Urinary bladder (tissue), 4 donors: ENCODE data around the gene CCR5. TPM values are rescaled to one million over a fixed set of nuclear protein-coding genes. Genes with fewer than 3 reads are reported as not detected.

Source experiments
- DNase-seq: peaks from one replicate; pipeline ENCODE4 v3.0.0-alpha.2; 2015; ENCODE audit errors: extremely low spot score
- H3K27ac ChIP-seq: one replicate; pipeline ENCODE4 v1.5.1; 2013; ENCODE audit warnings: low read depth, mild to moderate bottlenecking, moderate library complexity
- H3K36me3 ChIP-seq: one replicate; pipeline ENCODE4 v1.6.1; 2013; ENCODE audit warnings: mild to moderate bottlenecking, moderate library complexity; ENCODE audit not compliant: insufficient read depth
- H3K4me1 ChIP-seq: one replicate; pipeline ENCODE4 v1.6.1; 2013; ENCODE audit warnings: mild to moderate bottlenecking, moderate library complexity; ENCODE audit not compliant: insufficient read depth
- H3K4me3 ChIP-seq: one replicate; pipeline ENCODE4 v1.5.1; 2013; ENCODE audit warnings: low read depth, low read length
- WGBS: extraction: QIAGEN DNeasy Blood & Tissue Kit; methylation state at CpG from one replicate; pipeline ENCODE4 v1.1.7; 2013; 5-methylcytosine and 5-hydroxymethylcytosine counted together
- polyA plus RNA-seq: library from polyadenylated mRNA; stranded (reverse); fragments of 200-250 nt; gene quantifications from one replicate; pipeline ENCODE4 v1.2.3, GENCODE V29; 2013
- total RNA-seq: library from RNA; depleted of rRNA; stranded (reverse); fragments of >200 nt; gene quantifications from one replicate; pipeline ENCODE4 v1.2.3, GENCODE V29; 2014
- donor health status: healthy with polysubstance abuse.
- donor health status: healthy.

Gene CCR5
- total and polyA plus RNA-seq, 2 donors, result 1.0 to 1.4 TPM

- Histone ChIP-seq H3K36me3 (no peaks in the 10 kb centered on the region), H3K4me3 (no peak overlapping the region), H3K27ac (no peak overlapping the region), H3K4me1 (no peaks in the 10 kb centered on the region)
- WGBS, result 72% methylated on average over 5 of the region's 5 CpGs
- DNase-seq, result no peak
Measured at GRCh38 chr3:46367811-46368210, 2.9 kb upstream of the CCR5 start.

- Histone ChIP-seq H3K27ac (no peak overlapping the region), H3K4me3 (no peak overlapping the region), H3K4me1 (no peaks in the 10 kb centered on the region), H3K36me3 (no peaks in the 10 kb centered on the region)
- DNase-seq, result no peak
- 70% methylated on average over 7 of the region's 7 CpGs for WGBS
Measured at GRCh38 chr3:46368569-46368968, 2.2 kb upstream of the CCR5 start.

- Histone ChIP-seq H3K4me1 (no peaks in the 10 kb centered on the region), H3K27ac (no peak overlapping the region), H3K36me3 (no peaks in the 10 kb centered on the region), H3K4me3 (no peak overlapping the region)
- DNase-seq, result no peak
- 85% methylated on average over 4 of the region's 4 CpGs for WGBS
Measured at GRCh38 chr3:46369151-46369550, 1.6 kb upstream of the CCR5 start.

DNA sequence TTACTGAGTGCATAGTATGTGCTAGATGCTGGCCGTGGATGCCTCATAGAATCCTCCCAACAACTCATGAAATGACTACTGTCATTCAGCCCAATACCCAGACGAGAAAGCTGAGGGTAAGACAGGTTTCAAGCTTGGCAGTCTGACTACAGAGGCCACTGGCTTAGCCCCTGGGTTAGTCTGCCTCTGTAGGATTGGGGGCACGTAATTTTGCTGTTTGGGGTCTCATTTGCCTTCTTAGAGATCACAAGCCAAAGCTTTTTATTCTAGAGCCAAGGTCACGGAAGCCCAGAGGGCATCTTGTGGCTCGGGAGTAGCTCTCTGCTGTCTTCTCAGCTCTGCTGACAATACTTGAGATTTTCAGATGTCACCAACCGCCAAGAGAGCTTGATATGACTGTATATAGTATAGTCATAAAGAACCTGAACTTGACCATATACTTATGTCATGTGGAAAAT, 1.0 kb upstream of the CCR5 start:
- DNase-seq, result no peak
- Histone ChIP-seq H3K4me3 (no peak overlapping the region), H3K4me1 (no peaks in the 10 kb centered on the region), H3K36me3 (no peaks in the 10 kb centered on the region), H3K27ac (no peak overlapping the region)
- WGBS, result 74% methylated on average over 6 of the region's 6 CpGs

DNA sequence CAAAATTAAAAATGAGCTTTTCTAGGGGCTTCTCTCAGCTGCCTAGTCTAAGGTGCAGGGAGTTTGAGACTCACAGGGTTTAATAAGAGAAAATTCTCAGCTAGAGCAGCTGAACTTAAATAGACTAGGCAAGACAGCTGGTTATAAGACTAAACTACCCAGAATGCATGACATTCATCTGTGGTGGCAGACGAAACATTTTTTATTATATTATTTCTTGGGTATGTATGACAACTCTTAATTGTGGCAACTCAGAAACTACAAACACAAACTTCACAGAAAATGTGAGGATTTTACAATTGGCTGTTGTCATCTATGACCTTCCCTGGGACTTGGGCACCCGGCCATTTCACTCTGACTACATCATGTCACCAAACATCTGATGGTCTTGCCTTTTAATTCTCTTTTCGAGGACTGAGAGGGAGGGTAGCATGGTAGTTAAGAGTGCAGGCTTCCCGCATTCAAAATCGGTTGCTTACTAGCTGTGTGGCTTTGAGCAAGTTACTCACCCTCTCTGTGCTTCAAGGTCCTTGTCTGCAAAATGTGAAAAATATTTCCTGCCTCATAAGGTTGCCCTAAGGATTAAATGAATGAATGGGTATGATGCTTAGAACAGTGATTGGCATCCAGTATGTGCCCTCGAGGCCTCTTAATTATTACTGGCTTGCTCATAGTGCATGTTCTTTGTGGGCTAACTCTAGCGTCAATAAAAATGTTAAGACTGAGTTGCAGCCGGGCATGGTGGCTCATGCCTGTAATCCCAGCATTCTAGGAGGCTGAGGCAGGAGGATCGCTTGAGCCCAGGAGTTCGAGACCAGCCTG, 984 bp downstream of the CCR5 start:
- H3K36me3 ChIP-seq, result no peaks in the 10 kb centered on the region
- no peak for DNase-seq
- H3K4me1 ChIP-seq, result no peaks in the 10 kb centered on the region
- H3K4me3 ChIP-seq, result no peak overlapping the region
- no peak overlapping the region for H3K27ac ChIP-seq
- 82% methylated on average over 10 of the region's 10 CpGs for WGBS

- DNase-seq, result no peak
- no peaks in the 10 kb centered on the region for H3K4me1 ChIP-seq
- 87% methylated on average over 9 of the region's 9 CpGs for WGBS
- no peak overlapping the region for H3K4me3 ChIP-seq
- no peaks in the 10 kb centered on the region for H3K36me3 ChIP-seq
- H3K27ac ChIP-seq, result no peak overlapping the region
Measured at GRCh38 chr3:46372492-46373359, 2.0 kb downstream of the CCR5 start.

- no peak overlapping the region for H3K4me3 ChIP-seq
- no peak overlapping the region for H3K27ac ChIP-seq
- WGBS, result 74% methylated on average over 3 of the region's 3 CpGs
- DNase-seq, result no peak
- no peaks in the 10 kb centered on the region for H3K4me1 ChIP-seq
- no peaks in the 10 kb centered on the region for H3K36me3 ChIP-seq
Measured at GRCh38 chr3:46374755-46375154, 4.0 kb downstream of the CCR5 start.

- H3K36me3 ChIP-seq, result no peaks in the 10 kb centered on the region
- no peaks in the 10 kb centered on the region for H3K4me1 ChIP-seq
- WGBS, result 77% methylated on average over 2 of the region's 2 CpGs
- no peak for DNase-seq
- no peak overlapping the region for H3K4me3 ChIP-seq
- no peak overlapping the region for H3K27ac ChIP-seq
Measured at GRCh38 chr3:46375218-46375617, 4.5 kb downstream of the CCR5 start.

DNA sequence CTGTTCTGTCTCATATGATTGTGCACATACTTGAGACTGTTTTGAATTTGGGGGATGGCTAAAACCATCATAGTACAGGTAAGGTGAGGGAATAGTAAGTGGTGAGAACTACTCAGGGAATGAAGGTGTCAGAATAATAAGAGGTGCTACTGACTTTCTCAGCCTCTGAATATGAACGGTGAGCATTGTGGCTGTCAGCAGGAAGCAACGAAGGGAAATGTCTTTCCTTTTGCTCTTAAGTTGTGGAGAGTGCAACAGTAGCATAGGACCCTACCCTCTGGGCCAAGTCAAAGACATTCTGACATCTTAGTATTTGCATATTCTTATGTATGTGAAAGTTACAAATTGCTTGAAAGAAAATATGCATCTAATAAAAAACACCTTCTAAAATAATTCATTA, 5.1 kb downstream of the CCR5 start:
- WGBS, result 25% methylated on average over 2 of the region's 2 CpGs
- DNase-seq, result no peak
- Histone ChIP-seq H3K4me3 (no peak overlapping the region), H3K27ac (no peak overlapping the region), H3K36me3 (no peaks in the 10 kb centered on the region), H3K4me1 (no peaks in the 10 kb centered on the region)

DNA sequence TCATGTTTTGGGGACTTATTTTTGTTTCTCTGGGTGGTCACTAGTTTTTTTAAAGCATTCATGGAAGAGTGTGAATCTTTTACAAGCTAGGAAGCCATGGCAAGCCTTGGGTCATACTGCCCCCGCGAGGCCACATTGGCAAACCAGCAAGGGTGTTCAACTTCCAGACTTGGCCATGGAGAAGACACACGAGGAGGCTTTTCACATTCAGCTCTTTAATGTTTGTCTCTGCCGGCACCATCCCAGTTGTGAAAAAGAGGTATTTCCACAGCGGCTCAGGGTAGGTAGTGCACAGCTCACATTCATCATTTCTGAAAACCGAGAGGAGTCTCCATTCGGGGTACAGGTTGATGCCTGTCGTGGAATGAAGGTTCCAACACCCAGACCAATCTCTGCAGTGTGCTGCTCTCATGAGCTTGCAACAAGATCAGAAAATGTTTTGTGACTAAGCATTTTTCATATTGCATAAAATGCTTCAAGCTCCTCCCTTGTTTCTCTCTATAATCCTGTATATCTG, 7.7 kb downstream of the CCR5 start:
- Histone ChIP-seq H3K36me3 (no peaks in the 10 kb centered on the region), H3K4me1 (no peaks in the 10 kb centered on the region), H3K27ac (no peak overlapping the region), H3K4me3 (no peak overlapping the region)
- WGBS, result 41% methylated on average over 8 of the region's 8 CpGs
- no peak for DNase-seq

- Histone ChIP-seq H3K4me1 (no peaks in the 10 kb centered on the region), H3K27ac (no peak overlapping the region), H3K4me3 (no peak overlapping the region), H3K36me3 (no peaks in the 10 kb centered on the region)
- no peak for DNase-seq
- WGBS, result 79% methylated on average over 8 of the region's 8 CpGs
Measured at GRCh38 chr3:46380471-46381221, 9.9 kb downstream of the CCR5 start.

DNA sequence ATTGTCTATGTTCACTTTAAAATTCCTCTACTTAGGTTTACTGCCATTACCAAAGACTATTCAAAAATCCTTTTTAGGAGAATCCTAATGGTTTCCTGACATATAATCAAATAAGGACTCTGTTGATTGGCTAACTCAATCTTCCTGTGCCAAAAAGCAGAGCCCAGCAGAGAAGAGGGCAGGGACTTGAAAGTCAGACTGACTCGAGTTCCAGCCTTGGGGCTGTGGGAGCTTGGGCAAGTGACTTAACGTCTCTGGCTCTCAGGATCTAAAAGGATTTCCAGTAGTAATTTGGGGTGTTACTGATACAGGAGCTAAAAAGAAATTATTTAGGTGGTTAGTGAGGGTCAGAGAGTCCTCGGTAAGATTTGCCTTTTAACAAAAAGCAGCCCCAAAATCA, 10.9 kb downstream of the CCR5 start:
- Histone ChIP-seq H3K36me3 (no peaks in the 10 kb centered on the region), H3K27ac (no peak overlapping the region), H3K4me3 (no peak overlapping the region), H3K4me1 (no peaks in the 10 kb centered on the region)
- WGBS, result 33% methylated on average over 3 of the region's 3 CpGs
- no peak for DNase-seq

DNA sequence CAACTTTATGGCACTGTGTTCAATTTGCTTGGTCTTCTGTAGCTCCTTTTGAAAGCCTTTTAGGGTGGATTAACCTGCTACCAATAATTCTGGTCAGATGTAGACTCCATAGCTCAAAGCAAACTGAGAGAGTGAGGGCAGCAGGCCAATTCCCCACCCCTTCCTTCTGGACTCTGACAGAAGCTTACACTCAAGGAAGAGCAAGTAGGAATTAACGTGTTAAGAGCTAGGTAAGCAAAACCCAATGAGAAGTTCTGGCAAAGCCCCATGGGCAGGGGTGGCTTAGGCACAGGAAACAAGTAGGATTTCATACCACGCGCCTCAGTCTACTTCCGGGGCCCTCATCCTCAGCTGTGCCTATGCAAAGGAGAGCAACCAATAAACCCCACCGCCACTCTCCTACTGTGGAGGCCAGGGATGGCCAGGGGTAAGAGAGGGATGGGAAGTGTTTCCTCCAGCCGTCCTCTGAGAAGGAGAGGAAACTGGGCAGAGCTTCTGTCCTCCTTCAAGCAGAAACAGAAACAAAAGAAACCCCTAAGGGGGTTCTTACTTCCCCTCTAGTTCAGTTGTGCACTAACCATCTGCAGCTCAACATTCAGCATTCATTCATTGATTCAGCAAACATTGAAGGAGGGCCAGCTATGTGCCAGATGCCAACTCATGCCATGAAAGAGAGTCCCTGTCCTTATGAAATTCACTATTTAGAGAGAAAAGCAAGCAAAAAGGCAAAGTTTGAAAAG, 12.6 kb downstream of the CCR5 start:
- WGBS, result 53% methylated on average over 6 of the region's 6 CpGs
- no peaks in the 10 kb centered on the region for H3K36me3 ChIP-seq
- no peak overlapping the region for H3K27ac ChIP-seq
- H3K4me3 ChIP-seq, result no peak overlapping the region
- H3K4me1 ChIP-seq, result no peaks in the 10 kb centered on the region
- no peak for DNase-seq
